Astrocyte (in vitro differentiated cells and primary cell): ENCODE measurements around the gene CDRT4. TPM values are rescaled to one million over a fixed set of nuclear protein-coding genes. Genes with fewer than 3 reads are reported as not detected.

ENCODE experiments used
- DNase-seq: peaks from one replicate; pipeline ENCODE4 v3.0.0-alpha.2; 2010; ENCODE audit warnings: low read depth
- FAIRE-seq: peaks from 2 replicates; lab custom pipeline; 2011; peaks lifted over from hg19 to GRCh38; lab: Jason Lieb, UNC
- H2AFZ ChIP-seq: 2 replicates; pipeline ENCODE4 v1.6.0; 2012; ENCODE audit warnings: low read depth, low read length, inconsistent platforms
- H3K27ac ChIP-seq: 2 replicates; pipeline ENCODE4 v1.5.1; 2011; ENCODE audit warnings: low read depth, low read length, inconsistent platforms
- H3K27me3 ChIP-seq: 2 replicates; pipeline ENCODE4 v1.6.0; 2011; ENCODE audit warnings: low read length, inconsistent platforms; ENCODE audit not compliant: insufficient read depth
- H3K36me3 ChIP-seq: 2 replicates; pipeline ENCODE4 v1.5.1; 2011; ENCODE audit warnings: low read length, inconsistent platforms; ENCODE audit not compliant: insufficient read depth
- H3K4me1 ChIP-seq: 2 replicates; pipeline ENCODE4 v1.5.1; 2011; ENCODE audit warnings: low read length, inconsistent platforms; ENCODE audit not compliant: insufficient read depth
- H3K4me2 ChIP-seq: 2 replicates; pipeline ENCODE4 v1.6.0; 2012; ENCODE audit warnings: low read length, inconsistent platforms
- H3K4me3 ChIP-seq: 2 replicates; pipeline ENCODE4 v1.5.1; 2011; ENCODE audit warnings: low read depth, mild to moderate bottlenecking, low read length, inconsistent platforms; ENCODE audit not compliant: insufficient read depth
- H3K79me2 ChIP-seq: 2 replicates; pipeline ENCODE4 v1.6.0; 2012; ENCODE audit warnings: mild to moderate bottlenecking, low read length, inconsistent platforms; ENCODE audit not compliant: insufficient read depth
- H3K9ac ChIP-seq: 2 replicates; pipeline ENCODE4 v1.6.0; 2012; ENCODE audit warnings: mild to moderate bottlenecking, low read length, inconsistent platforms
- H3K9me3 ChIP-seq: 2 replicates; pipeline ENCODE4 v1.5.1; 2012; ENCODE audit warnings: low read depth, mild to moderate bottlenecking, low read length, inconsistent platforms; ENCODE audit not compliant: insufficient read depth
- H4K20me1 ChIP-seq: 2 replicates; pipeline ENCODE4 v1.6.0; 2012; ENCODE audit warnings: low read length, inconsistent platforms; ENCODE audit not compliant: insufficient read depth
- H3K27ac Mint-ChIP-seq: one replicate; pipeline ENCODE4 v1.8.0; 2021; ENCODE audit warnings: mild to moderate bottlenecking, mixed read lengths; ENCODE audit not compliant: unreplicated experiment
- H3K27me3 Mint-ChIP-seq: one replicate; pipeline ENCODE4 v1.8.0; 2021; ENCODE audit warnings: low read depth, mixed read lengths; ENCODE audit not compliant: unreplicated experiment
- H3K36me3 Mint-ChIP-seq: one replicate; pipeline ENCODE4 v1.8.0; 2021; ENCODE audit warnings: low read depth, mixed read lengths; ENCODE audit not compliant: unreplicated experiment
- H3K4me1 Mint-ChIP-seq: one replicate; pipeline ENCODE4 v1.8.0; 2021; ENCODE audit warnings: low read depth, mixed read lengths; ENCODE audit not compliant: unreplicated experiment
- H3K4me3 Mint-ChIP-seq: one replicate; pipeline ENCODE4 v1.8.0; 2021; ENCODE audit warnings: mild to moderate bottlenecking, moderate library complexity, mixed read lengths; ENCODE audit not compliant: unreplicated experiment
- H3K9me3 Mint-ChIP-seq: one replicate; pipeline ENCODE4 v1.8.0; 2021; ENCODE audit warnings: mild to moderate bottlenecking, mixed read lengths; ENCODE audit not compliant: unreplicated experiment
- EZH2 ChIP-seq: IDR thresholded peaks from 2 replicates; pipeline ENCODE4 v1.6.1; 2012; ENCODE audit warnings: mild to moderate bottlenecking, low read length, inconsistent platforms; ENCODE audit not compliant: insufficient read depth
- total RNA-seq: library from RNA; stranded (reverse); gene quantifications from 2 replicates; pipeline ENCODE4 v1.2.1, GENCODE V29; 2021
- TF ChIP-seq, protein P1 (sequence below): IDR thresholded peaks from 2 replicates; pipeline ENCODE4 v1.5.1; 2011; ENCODE audit warnings: low read depth, mild to moderate bottlenecking, inconsistent platforms, low read length, moderate library complexity; ENCODE audit not compliant: insufficient read depth

CDRT4 gene
- total RNA-seq, 1 donor from 2014 or later = 8.8 TPM

DNA sequence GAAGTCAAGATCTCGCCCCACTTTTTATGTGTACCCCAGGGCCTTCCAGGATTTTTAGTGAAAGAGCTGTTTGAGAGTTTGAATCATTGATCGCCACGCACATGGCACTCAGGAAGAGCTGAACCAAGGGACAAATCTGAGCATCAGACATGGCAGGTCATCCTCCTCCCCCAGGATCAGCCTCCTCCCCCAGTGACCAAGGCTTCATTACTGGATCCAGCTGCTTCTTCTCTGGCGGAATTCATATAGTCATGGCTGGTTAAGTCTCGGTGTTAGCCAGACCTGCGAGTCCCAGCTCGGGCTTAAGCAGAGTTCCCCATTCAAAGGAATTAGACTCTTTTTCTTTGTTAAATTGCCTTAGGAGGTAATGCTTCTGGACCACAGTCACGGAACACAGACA lies 32.5 kb downstream of the CDRT4 start:
- H3K27ac Mint-ChIP-seq = no peak overlapping the region
- H3K36me3 Mint-ChIP-seq = peaks cover 15% of the 10 kb centered on the region
- DNase-seq (no peak), FAIRE-seq (no peak)
- H3K4me1 ChIP-seq = no peaks in the 10 kb centered on the region
- H3K27me3 ChIP-seq = no peaks in the 10 kb centered on the region
- H3K4me3 Mint-ChIP-seq = no peak overlapping the region
- no peak overlapping the region for H2AFZ ChIP-seq
- H3K4me3 ChIP-seq = no peak overlapping the region
- H4K20me1 ChIP-seq = no peaks in the 10 kb centered on the region
- H3K9me3 Mint-ChIP-seq = peaks cover 3% of the 10 kb centered on the region
- no peaks in the 10 kb centered on the region for H3K27me3 Mint-ChIP-seq
- no peaks in the 10 kb centered on the region for H3K36me3 ChIP-seq
- no peaks in the 10 kb centered on the region for H3K79me2 ChIP-seq
- no peak overlapping the region for H3K4me2 ChIP-seq
- H3K9me3 ChIP-seq = no peaks in the 10 kb centered on the region
- no peak for TF ChIP-seq EZH2
- H3K27ac ChIP-seq = no peak overlapping the region
- H3K4me1 Mint-ChIP-seq = peaks cover 6% of the 10 kb centered on the region
- H3K9ac ChIP-seq = no peak overlapping the region

DNA sequence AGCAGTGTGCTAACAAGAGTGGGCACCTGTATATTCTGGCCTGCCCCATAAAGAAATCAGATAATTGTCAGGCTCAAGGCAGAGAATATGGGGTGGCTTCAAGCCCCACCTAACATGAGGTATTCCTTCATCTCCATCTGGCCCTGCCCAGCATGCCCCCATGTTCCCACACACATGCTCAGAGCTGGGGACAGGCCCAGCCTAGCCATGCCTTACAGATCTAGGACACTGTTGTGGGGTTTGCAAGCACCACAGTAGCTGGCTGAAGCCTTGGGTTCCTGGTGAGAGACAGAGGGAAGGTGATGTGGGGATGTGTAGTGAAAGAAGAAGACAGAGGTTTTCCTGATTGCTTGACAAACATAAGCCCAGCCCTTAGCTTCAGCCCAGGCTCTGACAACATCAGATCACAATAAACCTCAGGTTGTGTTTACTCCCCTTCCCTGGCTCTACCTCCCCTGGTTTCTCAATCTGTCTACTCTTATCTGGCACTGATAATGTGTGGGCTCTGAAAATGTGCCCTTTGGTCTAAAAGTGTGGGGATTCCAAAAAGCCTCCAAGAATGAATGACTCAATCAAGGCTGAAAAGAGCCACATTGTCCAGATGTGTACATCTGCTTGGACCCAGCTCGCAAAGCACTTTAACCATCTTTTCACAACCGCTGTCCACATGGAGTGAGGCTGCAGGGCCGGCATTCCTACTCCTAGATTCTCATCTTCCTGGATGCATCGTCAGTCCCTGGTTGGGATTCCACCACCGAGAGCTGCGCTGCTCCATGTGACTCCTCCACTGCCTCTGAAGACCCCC lies 34.4 kb downstream of the CDRT4 start:
- Histone ChIP-seq H3K79me2 (no peaks in the 10 kb centered on the region), H3K36me3 (no peaks in the 10 kb centered on the region), H3K27ac (no peak overlapping the region), H3K9ac (no peak overlapping the region), H3K4me3 (no peak overlapping the region), H2AFZ (no peak overlapping the region), H3K27me3 (no peaks in the 10 kb centered on the region), H4K20me1 (no peaks in the 10 kb centered on the region), H3K4me2 (no peak overlapping the region), H3K9me3 (no peaks in the 10 kb centered on the region), H3K4me1 (no peaks in the 10 kb centered on the region)
- Mint-ChIP-seq H3K9me3 (peaks cover 3% of the 10 kb centered on the region), H3K27me3 (no peaks in the 10 kb centered on the region), H3K27ac (peak overlapping the region; percentile 9), H3K4me1 (peaks cover 6% of the 10 kb centered on the region), H3K4me3 (no peak overlapping the region), H3K36me3 (peaks cover 17% of the 10 kb centered on the region)
- FAIRE-seq (no peak), DNase-seq (peak; percentile 60)
- TF ChIP-seq, protein P1, sequence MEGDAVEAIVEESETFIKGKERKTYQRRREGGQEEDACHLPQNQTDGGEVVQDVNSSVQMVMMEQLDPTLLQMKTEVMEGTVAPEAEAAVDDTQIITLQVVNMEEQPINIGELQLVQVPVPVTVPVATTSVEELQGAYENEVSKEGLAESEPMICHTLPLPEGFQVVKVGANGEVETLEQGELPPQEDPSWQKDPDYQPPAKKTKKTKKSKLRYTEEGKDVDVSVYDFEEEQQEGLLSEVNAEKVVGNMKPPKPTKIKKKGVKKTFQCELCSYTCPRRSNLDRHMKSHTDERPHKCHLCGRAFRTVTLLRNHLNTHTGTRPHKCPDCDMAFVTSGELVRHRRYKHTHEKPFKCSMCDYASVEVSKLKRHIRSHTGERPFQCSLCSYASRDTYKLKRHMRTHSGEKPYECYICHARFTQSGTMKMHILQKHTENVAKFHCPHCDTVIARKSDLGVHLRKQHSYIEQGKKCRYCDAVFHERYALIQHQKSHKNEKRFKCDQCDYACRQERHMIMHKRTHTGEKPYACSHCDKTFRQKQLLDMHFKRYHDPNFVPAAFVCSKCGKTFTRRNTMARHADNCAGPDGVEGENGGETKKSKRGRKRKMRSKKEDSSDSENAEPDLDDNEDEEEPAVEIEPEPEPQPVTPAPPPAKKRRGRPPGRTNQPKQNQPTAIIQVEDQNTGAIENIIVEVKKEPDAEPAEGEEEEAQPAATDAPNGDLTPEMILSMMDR = no peak
- no peak for TF ChIP-seq EZH2

DNA sequence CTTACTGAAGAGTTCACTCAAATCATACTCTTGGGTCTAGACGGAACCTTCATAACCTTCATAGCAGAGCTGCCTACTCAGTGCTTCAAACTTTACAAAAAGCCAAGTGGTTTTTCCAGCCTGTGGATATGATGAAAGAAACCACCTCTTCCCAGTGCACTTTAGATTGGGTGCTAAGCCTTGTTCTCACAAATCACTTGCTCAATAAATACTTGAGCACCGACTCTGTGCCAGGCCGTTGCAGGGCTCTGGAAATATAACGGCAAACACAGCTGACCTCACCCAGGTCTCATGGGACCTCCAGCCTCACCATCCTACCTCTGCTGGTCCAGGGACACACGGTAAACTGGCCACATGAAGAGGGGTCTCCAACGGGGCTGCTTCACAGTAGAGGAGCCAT lies 35.7 kb downstream of the CDRT4 start:
- peaks cover 12% of the 10 kb centered on the region for H3K36me3 Mint-ChIP-seq
- H3K27ac Mint-ChIP-seq = no peak overlapping the region
- Histone ChIP-seq H2AFZ (no peak overlapping the region), H3K9ac (no peak overlapping the region), H4K20me1 (no peaks in the 10 kb centered on the region), H3K27me3 (no peaks in the 10 kb centered on the region), H3K36me3 (no peaks in the 10 kb centered on the region), H3K9me3 (no peaks in the 10 kb centered on the region), H3K27ac (no peak overlapping the region), H3K4me1 (no peaks in the 10 kb centered on the region), H3K4me3 (no peak overlapping the region), H3K79me2 (no peaks in the 10 kb centered on the region), H3K4me2 (no peak overlapping the region)
- no peaks in the 10 kb centered on the region for H3K27me3 Mint-ChIP-seq
- no peak overlapping the region for H3K4me3 Mint-ChIP-seq
- FAIRE-seq (no peak), DNase-seq (no peak)
- TF ChIP-seq, protein P1 = no peak
- no peak for TF ChIP-seq EZH2
- H3K9me3 Mint-ChIP-seq = peaks cover 1% of the 10 kb centered on the region
- peaks cover 6% of the 10 kb centered on the region for H3K4me1 Mint-ChIP-seq
